MG63 (cell line): Measurements from ENCODE around the gene LHFPL6. TPM values are rescaled to one million over a fixed set of nuclear protein-coding genes. Genes with fewer than 3 reads are reported as not detected.

Source experiments
- DNase-seq: peaks from one replicate; pipeline ENCODE4 v3.0.0-alpha.2; 2020
- H3K27me3 ChIP-seq: fragments of 250-450 bp; sonication (Bioruptor Pico); 2 replicates; pipeline ENCODE4 v1.5.1; 2020; ENCODE audit warnings: mild to moderate bottlenecking, moderate library complexity
- H3K36me3 ChIP-seq: fragments of 250-450 bp; sonication (Bioruptor Pico); 2 replicates; pipeline ENCODE4 v1.5.1; 2020; ENCODE audit warnings: mild to moderate bottlenecking, moderate library complexity
- H3K4me3 ChIP-seq: fragments of 250-450 bp; sonication (Bioruptor Pico); 2 replicates; pipeline ENCODE4 v1.5.1; 2020; ENCODE audit warnings: mild to moderate bottlenecking, moderate library complexity
- H3K9me3 ChIP-seq: fragments of 250-450 bp; sonication (Bioruptor Pico); 2 replicates; pipeline ENCODE4 v1.5.1; 2020; ENCODE audit warnings: mild to moderate bottlenecking, moderate library complexity
- total RNA-seq: library from RNA; depleted of rRNA; stranded (reverse); fragments of >200 nt; shearing (Covaris generic); gene quantifications from 2 replicates; pipeline ENCODE4 v1.2.3, GENCODE V29; 2014; ENCODE audit warnings: low replicate concordance

Gene LHFPL6
- total RNA-seq, 1 experiment from 2014 or later = 71.5 TPM

- H3K27me3 ChIP-seq = no peaks in the 10 kb centered on the region
- no peak overlapping the region for H3K4me3 ChIP-seq
- no peaks in the 10 kb centered on the region for H3K36me3 ChIP-seq
- DNase-seq = no peak
- no peaks in the 10 kb centered on the region for H3K9me3 ChIP-seq
These were observed 196.3 kb downstream of the LHFPL6 start for GRCh38 chr13:39406688-39407087.

DNA sequence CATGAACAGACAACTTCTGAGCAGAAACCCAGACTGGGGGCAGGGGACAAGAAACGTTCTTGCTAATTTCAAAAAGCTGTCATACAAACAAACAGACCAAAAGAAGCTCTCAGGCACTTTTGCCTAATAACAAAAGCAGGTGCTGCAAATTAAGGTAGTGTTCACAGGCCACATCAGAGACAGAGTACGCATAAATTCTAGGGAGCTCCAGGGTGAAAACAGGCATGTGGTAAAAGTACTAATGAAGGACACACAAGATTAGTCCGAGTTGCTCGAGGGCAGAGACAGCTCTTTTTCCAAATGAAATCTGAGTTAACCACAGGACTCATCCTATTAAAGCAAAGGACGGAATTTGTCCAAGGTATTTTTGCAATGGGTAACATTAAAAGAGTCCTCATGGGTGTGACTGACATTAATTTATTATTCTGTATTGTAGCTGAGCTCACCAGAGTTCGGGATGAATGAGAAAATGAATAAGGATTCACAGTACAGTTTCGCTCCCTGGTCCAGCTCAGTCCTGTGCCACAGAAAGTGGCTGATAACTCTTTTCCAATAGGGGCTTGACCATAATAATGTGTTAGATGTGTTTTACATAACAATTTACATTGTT lies 197.3 kb downstream of the LHFPL6 start:
- Histone ChIP-seq H3K4me3 (no peak overlapping the region), H3K9me3 (no peaks in the 10 kb centered on the region), H3K36me3 (no peaks in the 10 kb centered on the region), H3K27me3 (no peaks in the 10 kb centered on the region)
- DNase-seq = no peak

- Histone ChIP-seq H3K27me3 (no peaks in the 10 kb centered on the region), H3K36me3 (no peaks in the 10 kb centered on the region), H3K9me3 (no peaks in the 10 kb centered on the region), H3K4me3 (no peak overlapping the region)
- no peak for DNase-seq
These were observed 197.9 kb downstream of the LHFPL6 start for GRCh38 chr13:39405107-39405506.

DNA sequence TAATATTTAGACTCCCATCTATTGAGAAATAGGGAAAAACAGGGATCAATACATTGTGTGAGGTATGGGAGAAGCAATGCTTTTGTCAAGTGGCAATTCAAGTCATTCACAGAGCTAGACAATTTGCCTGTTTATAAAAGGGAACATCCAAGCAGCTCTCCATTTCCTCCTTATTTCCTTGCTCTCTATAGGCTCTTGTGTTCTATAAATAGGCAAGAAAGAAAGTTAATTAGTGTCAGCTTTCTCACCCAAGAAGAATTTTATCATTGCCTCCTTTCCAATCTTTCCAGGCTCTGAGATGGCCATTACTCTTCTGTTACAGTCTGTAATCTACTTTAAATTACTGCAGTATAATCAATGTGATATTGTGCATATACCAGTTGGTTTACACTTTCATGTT lies 199.9 kb downstream of the LHFPL6 start:
- Histone ChIP-seq H3K9me3 (no peaks in the 10 kb centered on the region), H3K27me3 (no peaks in the 10 kb centered on the region), H3K36me3 (no peaks in the 10 kb centered on the region), H3K4me3 (no peak overlapping the region)
- DNase-seq = no peak

DNA sequence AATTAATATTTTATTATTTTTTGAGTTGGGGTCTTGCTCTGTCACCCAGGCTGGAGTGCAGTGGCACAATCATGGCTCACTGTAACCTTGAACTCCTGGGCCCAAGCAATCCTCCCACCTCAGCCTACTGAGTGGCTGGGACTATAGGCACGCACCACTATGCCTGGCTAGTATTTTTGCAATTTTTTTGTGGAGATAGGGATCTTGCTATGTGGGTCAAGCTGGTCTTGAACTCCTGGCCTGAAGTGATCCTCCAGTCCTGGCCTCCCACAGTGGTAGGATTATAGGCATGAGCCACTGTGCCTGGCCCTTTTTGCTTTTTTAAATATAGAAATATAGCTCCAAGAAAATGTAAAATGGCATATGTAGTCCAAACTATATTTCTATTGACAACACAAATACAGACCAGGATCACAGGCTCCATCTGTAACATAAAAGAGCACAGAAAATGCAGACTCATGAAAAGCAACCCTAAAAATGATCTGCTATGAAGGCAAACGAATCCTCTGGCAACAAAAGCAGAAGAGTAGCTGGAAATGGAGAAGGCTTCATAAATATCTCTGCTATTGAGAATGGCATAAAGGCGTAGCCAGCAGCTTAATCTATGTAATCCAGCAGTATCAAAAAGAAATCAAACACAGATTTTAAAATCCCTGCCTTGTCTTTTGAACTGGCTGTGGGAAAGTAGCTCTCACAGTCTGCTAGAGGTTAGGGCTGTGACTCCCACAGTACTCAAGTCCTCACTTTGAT lies 200.6 kb downstream of the LHFPL6 start:
- Histone ChIP-seq H3K4me3 (no peak overlapping the region), H3K36me3 (no peaks in the 10 kb centered on the region), H3K27me3 (no peaks in the 10 kb centered on the region), H3K9me3 (no peaks in the 10 kb centered on the region)
- no peak for DNase-seq

GRCh38 chr13:39401756-39402155 lies 201.2 kb downstream of the LHFPL6 start:
- Histone ChIP-seq H3K27me3 (no peaks in the 10 kb centered on the region), H3K36me3 (no peaks in the 10 kb centered on the region), H3K9me3 (no peaks in the 10 kb centered on the region), H3K4me3 (no peak overlapping the region)
- DNase-seq = no peak

GRCh38 chr13:39401046-39401705 lies 201.8 kb downstream of the LHFPL6 start:
- DNase-seq = no peak
- H3K27me3 ChIP-seq = no peaks in the 10 kb centered on the region
- H3K4me3 ChIP-seq = no peak overlapping the region
- H3K36me3 ChIP-seq = no peaks in the 10 kb centered on the region
- H3K9me3 ChIP-seq = no peaks in the 10 kb centered on the region

DNA sequence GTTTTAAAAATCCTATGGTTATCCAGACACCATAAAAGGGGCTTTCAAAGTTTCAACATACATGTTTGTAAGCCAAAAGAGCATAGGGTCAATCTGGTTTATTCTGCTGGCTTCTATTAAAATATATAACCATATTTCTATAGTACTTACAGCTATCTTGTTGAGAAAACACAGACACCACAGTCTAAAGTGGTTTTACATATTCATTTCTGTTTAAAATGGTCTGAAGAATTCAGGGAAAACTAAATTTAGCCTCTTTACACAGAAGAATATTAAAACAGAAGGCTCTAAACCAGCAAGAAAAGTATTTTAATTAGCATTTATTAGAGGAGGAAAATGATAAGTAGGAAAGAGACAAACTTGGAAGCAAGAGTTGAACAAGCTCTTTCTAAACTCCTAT lies 203.9 kb downstream of the LHFPL6 start:
- no peaks in the 10 kb centered on the region for H3K9me3 ChIP-seq
- H3K27me3 ChIP-seq = no peaks in the 10 kb centered on the region
- H3K36me3 ChIP-seq = no peaks in the 10 kb centered on the region
- H3K4me3 ChIP-seq = no peak overlapping the region
- no peak for DNase-seq

GRCh38 chr13:39397896-39398265 lies 205.1 kb downstream of the LHFPL6 start:
- DNase-seq = no peak
- no peaks in the 10 kb centered on the region for H3K36me3 ChIP-seq

GRCh38 chr13:39397226-39397895 lies 205.6 kb downstream of the LHFPL6 start:
- DNase-seq = no peak
- no peaks in the 10 kb centered on the region for H3K27me3 ChIP-seq
- H3K36me3 ChIP-seq = no peaks in the 10 kb centered on the region
- H3K4me3 ChIP-seq = no peak overlapping the region
- H3K9me3 ChIP-seq = no peaks in the 10 kb centered on the region

More at GRCh38 chr13:39397896-39398265, 205.1 kb downstream of the LHFPL6 start:
- Histone ChIP-seq H3K27me3 (no peaks in the 10 kb centered on the region), H3K9me3 (no peaks in the 10 kb centered on the region), H3K4me3 (no peak overlapping the region)

DNA sequence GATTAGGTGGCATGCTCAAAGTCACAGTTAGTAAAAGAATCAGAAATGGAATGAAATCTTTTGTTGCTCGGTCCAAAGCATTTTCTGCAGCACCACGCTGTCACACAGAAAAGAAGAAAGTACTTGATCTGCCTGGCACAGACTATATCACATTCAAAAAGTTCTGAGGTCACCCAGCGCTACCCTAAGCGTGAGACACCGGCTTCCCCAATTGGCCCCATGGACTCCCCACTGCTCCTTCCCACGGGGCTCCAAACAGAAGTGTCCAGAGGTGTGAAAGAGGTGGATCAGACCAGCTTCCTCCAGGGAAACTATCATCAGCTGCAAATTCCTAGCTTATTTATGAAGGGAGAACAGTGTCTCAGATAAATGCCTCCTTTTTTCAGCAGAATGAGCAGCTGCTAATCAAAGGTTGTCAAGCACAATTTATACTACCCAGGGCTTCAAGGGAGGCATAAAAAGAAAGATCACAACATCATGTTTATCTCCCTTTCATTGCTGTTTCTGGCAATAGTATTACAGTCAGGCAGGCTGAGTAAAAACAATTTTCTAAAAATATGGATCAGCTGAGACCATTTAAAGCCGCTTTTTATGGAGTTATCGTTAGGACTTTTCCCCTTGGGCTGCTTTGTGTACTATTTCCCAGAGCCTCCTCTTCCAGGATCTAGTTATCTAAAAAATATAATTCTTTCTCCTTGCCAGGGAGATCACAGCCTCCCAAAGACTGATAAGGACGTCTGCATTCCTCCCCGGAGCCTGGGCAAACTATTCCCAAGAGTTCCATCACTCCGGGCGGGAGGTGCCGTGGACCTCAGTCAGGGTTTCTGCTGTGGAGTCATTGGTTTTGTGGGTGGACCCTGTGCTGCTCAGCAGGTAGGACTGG lies 208.0 kb downstream of the LHFPL6 start:
- Histone ChIP-seq H3K4me3 (no peak overlapping the region), H3K27me3 (no peaks in the 10 kb centered on the region), H3K9me3 (no peaks in the 10 kb centered on the region), H3K36me3 (no peaks in the 10 kb centered on the region; the same call in 1 of the 2 replicates)
- DNase-seq = no peak

GRCh38 chr13:39391761-39392160 lies 211.2 kb downstream of the LHFPL6 start:
- Histone ChIP-seq H3K4me3 (no peak overlapping the region), H3K27me3 (no peaks in the 10 kb centered on the region), H3K36me3 (no peaks in the 10 kb centered on the region; the same call in 1 of the 2 replicates), H3K9me3 (no peaks in the 10 kb centered on the region)
- no peak for DNase-seq

DNA sequence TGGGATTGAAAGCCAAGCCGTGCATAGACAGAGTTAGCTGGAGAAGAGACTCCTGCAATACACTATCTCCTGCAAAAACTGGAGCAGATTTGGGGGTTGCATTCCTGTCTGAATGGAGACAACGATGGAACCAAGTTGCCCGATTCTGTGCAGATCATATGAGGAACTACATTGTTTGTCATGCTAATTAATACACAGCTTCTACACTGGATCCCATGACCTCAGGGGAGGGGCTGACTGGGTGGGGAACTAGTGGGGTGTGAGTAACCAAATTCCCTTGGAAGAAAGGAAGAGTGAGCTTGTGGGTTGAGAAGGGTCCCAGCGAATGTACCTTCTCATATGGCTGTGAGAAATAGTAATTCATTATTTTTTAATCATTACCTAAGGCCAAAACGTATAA lies 214.0 kb downstream of the LHFPL6 start:
- no peaks in the 10 kb centered on the region for H3K9me3 ChIP-seq
- no peaks in the 10 kb centered on the region for H3K27me3 ChIP-seq
- DNase-seq = no peak
- H3K36me3 ChIP-seq = no peaks in the 10 kb centered on the region; the same call in 1 of the 2 replicates
- H3K4me3 ChIP-seq = no peak overlapping the region

- H3K4me3 ChIP-seq = no peak overlapping the region
- H3K27me3 ChIP-seq = no peaks in the 10 kb centered on the region
- no peaks in the 10 kb centered on the region for H3K36me3 ChIP-seq
- DNase-seq = no peak
- no peaks in the 10 kb centered on the region for H3K9me3 ChIP-seq
These were observed 217.3 kb downstream of the LHFPL6 start for GRCh38 chr13:39385621-39386231.

- H3K4me3 ChIP-seq = no peak overlapping the region
- DNase-seq = no peak
- H3K9me3 ChIP-seq = no peaks in the 10 kb centered on the region
- no peaks in the 10 kb centered on the region for H3K27me3 ChIP-seq
- H3K36me3 ChIP-seq = no peaks in the 10 kb centered on the region
These were observed 217.8 kb downstream of the LHFPL6 start for GRCh38 chr13:39385154-39385553.

- Histone ChIP-seq H3K36me3 (peaks cover 3% of the 10 kb centered on the region; the same call in 1 of the 2 replicates), H3K9me3 (no peaks in the 10 kb centered on the region), H3K27me3 (no peaks in the 10 kb centered on the region), H3K4me3 (no peak overlapping the region)
- DNase-seq = no peak
These were observed 221.5 kb downstream of the LHFPL6 start for GRCh38 chr13:39381456-39381855.
